OCI-LY3 (cell line): ENCODE data around the gene KCNG4.

Experiments
- H2AFZ ChIP-seq: fragments of 200-600, 300-600 bp; shearing (Covaris generic); 2 replicates; pipeline ENCODE4 v1.6.0; 2014; ENCODE audit warnings: antibody characterized with exemption, low read depth, low read length
- H3K27ac ChIP-seq: fragments of 200-600, 300-600 bp; sonication (generic); 2 replicates; pipeline ENCODE4 v1.5.1; 2014; ENCODE audit warnings: mild to moderate bottlenecking, low read length, moderate library complexity, mixed read lengths
- H3K27me3 ChIP-seq: fragments of 200-600, 300-600 bp; sonication (generic); 2 replicates; pipeline ENCODE4 v1.6.1; 2014; ENCODE audit warnings: low read depth, low read length, mixed read lengths
- H3K36me3 ChIP-seq: fragments of 200-600, 300-600 bp; sonication (generic); replicated peaks from 2 replicates; pipeline ENCODE3; 2014; ENCODE audit warnings: low read depth, low read length, mixed read lengths
- H3K4me1 ChIP-seq: fragments of 300-600, 200-600 bp; sonication (generic); 2 replicates; pipeline ENCODE4 v1.6.1; 2014; ENCODE audit warnings: low read length, mixed read lengths
- H3K4me2 ChIP-seq: fragments of 200-600, 300-600 bp; sonication (generic); 2 replicates; pipeline ENCODE4 v1.6.1; 2014; ENCODE audit warnings: low read length, mixed read lengths
- H3K4me3 ChIP-seq: fragments of 300-600, 200-600 bp; sonication (generic); 2 replicates; pipeline ENCODE4 v1.5.1; 2014; ENCODE audit warnings: antibody characterized with exemption, mild to moderate bottlenecking, low read length, moderate library complexity
- H3K79me2 ChIP-seq: fragments of 300-600, 200-600 bp; shearing (Covaris generic); 2 replicates; pipeline ENCODE4 v1.6.1; 2014; ENCODE audit warnings: mild to moderate bottlenecking, low read length, mixed read lengths
- H3K9ac ChIP-seq: fragments of 300-600, 200-600 bp; shearing (Covaris generic); 2 replicates; pipeline ENCODE4 v1.6.0; 2014; ENCODE audit warnings: mild to moderate bottlenecking, low read length, moderate library complexity
- H3K9me3 ChIP-seq: fragments of 200-600, 300-600 bp; shearing (Covaris generic); 2 replicates; pipeline ENCODE4 v1.6.1; 2014; ENCODE audit warnings: low read length, mixed read lengths; ENCODE audit not compliant: insufficient read depth
- H4K20me1 ChIP-seq: fragments of 200-600, 300-600 bp; sonication (generic); 2 replicates; pipeline ENCODE4 v1.6.1; 2016; ENCODE audit warnings: low read length, mixed read lengths; ENCODE audit not compliant: insufficient read depth
- EZH2phosphoT487 ChIP-seq: fragments of 200-600 bp; shearing (Covaris generic); IDR thresholded peaks from 2 replicates; pipeline ENCODE4 v1.6.1; 2018; ENCODE audit warnings: antibody characterized with exemption, mixed run types, low read depth
- TF ChIP-seq, protein P1 (sequence below): fragments of 200-600, 300-600 bp; sonication (generic); IDR thresholded peaks from 2 replicates; pipeline ENCODE4 v1.5.1; 2014; ENCODE audit warnings: antibody characterized with exemption, low read length, low read depth

Gene KCNG4

DNA sequence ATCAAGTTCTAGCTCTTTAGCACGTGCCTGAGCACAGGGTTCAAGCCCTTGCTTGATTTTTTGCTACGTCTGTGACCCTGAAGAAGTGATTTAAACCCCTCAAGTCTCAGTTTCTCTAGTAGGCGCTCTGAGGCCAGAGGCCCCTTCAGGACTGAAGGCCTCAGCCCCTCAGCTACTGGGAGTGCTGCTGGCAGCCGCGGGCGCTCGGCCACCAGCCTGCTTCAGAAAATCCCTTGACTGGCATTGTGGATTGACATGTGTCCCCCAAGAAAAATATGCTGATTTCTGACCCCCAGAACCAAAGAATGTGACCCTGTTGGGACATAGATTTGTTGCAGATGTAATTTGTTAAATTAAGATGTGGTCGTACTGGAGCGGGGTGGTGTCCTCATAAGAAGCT, 34.7 kb upstream of the KCNG4 start:
- Histone ChIP-seq H3K27ac (no peak overlapping the region), H2AFZ (no peak overlapping the region), H3K79me2 (no peaks in the 10 kb centered on the region), H3K9me3 (no peaks in the 10 kb centered on the region), H3K9ac (no peak overlapping the region), H3K4me3 (no peak overlapping the region), H3K4me1 (no peaks in the 10 kb centered on the region), H3K36me3 (no peaks in the 10 kb centered on the region), H3K4me2 (no peak overlapping the region), H3K27me3 (peaks cover 42% of the 10 kb centered on the region), H4K20me1 (no peaks in the 10 kb centered on the region)
- TF ChIP-seq EZH2phosphoT487: no peak
- TF ChIP-seq, protein P1, sequence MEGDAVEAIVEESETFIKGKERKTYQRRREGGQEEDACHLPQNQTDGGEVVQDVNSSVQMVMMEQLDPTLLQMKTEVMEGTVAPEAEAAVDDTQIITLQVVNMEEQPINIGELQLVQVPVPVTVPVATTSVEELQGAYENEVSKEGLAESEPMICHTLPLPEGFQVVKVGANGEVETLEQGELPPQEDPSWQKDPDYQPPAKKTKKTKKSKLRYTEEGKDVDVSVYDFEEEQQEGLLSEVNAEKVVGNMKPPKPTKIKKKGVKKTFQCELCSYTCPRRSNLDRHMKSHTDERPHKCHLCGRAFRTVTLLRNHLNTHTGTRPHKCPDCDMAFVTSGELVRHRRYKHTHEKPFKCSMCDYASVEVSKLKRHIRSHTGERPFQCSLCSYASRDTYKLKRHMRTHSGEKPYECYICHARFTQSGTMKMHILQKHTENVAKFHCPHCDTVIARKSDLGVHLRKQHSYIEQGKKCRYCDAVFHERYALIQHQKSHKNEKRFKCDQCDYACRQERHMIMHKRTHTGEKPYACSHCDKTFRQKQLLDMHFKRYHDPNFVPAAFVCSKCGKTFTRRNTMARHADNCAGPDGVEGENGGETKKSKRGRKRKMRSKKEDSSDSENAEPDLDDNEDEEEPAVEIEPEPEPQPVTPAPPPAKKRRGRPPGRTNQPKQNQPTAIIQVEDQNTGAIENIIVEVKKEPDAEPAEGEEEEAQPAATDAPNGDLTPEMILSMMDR: no peak

DNA sequence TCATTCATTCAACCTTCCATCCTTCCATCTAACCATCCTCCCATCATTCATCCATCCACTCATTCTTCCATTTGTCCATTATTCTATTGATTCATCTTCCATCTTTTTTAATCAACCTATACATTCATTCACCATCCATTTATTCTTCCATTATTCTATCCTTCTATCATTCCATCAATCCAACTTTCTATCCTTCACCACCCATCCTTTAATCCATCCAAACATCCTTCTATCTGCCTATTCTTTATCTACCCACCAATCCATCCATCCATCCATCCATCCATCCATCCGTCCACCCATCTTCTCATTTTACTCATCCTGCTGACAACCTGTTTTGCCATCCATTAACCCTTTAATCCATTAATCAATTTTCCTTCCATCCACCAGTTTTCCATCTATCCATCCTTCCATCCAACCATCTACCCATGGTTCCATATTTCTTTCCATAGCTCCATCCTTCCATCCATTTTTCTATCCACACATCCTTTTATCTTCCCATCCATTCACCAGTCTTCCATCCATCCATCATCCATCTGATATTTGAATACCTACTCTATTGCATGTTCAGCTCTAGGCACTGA, 33.0 kb upstream of the KCNG4 start:
- Histone ChIP-seq H3K79me2 (no peaks in the 10 kb centered on the region), H4K20me1 (no peaks in the 10 kb centered on the region), H3K4me3 (no peak overlapping the region), H3K36me3 (no peaks in the 10 kb centered on the region), H3K4me2 (no peak overlapping the region), H3K27ac (no peak overlapping the region), H2AFZ (no peak overlapping the region), H3K27me3 (peaks cover 42% of the 10 kb centered on the region), H3K9ac (no peak overlapping the region), H3K9me3 (no peaks in the 10 kb centered on the region), H3K4me1 (no peaks in the 10 kb centered on the region)
- TF ChIP-seq EZH2phosphoT487: no peak
- TF ChIP-seq, protein P1: no peak

DNA sequence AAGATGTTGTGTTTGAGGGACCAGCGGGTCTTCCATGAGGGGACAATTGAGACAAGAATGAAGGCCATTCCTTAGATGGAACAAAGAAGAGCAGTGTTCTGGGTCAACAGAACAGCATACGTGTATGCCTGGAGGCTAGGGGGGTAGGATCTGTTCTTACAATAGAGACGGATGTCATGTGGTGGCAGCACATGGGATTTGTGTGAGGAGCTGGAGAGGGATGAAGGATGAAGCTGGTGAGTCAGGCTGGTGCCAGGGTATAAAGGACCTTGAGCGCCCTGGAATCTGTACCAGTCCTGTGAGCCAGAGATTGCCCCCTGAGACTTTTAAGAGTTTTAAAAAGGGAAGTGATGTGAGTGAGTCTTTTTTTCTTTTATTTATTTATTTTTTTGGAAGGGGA, 32.1 kb upstream of the KCNG4 start:
- TF ChIP-seq EZH2phosphoT487: no peak
- TF ChIP-seq, protein P1: no peak
- Histone ChIP-seq H3K4me3 (no peak overlapping the region), H2AFZ (no peak overlapping the region), H3K27me3 (peaks cover 42% of the 10 kb centered on the region), H3K9me3 (no peaks in the 10 kb centered on the region), H4K20me1 (no peaks in the 10 kb centered on the region), H3K36me3 (no peaks in the 10 kb centered on the region), H3K9ac (no peak overlapping the region), H3K79me2 (no peaks in the 10 kb centered on the region), H3K4me2 (no peak overlapping the region), H3K4me1 (no peaks in the 10 kb centered on the region), H3K27ac (no peak overlapping the region)

DNA sequence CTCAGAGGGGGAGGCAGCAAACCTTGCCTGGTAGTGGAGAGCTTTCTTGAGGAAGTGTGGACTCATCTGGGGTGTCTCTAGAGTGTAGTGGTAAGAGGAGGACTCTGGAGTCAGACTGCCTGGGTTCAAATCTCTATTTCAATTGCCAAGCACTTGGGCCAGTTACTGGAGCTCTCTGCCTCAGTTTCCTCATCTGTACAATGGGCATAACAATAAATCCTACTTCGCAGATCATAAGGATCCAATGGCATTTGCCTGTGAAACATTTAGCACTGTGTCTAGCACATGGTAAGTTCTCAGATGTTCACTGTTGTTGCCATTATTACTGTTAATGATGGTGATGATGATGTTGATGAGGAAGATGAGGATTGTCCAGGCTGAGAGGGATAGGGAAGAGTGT, 31.2 kb upstream of the KCNG4 start:
- Histone ChIP-seq H3K36me3 (no peaks in the 10 kb centered on the region), H4K20me1 (no peaks in the 10 kb centered on the region), H3K4me1 (no peaks in the 10 kb centered on the region), H3K27me3 (peaks cover 39% of the 10 kb centered on the region), H3K4me3 (no peak overlapping the region), H3K9me3 (no peaks in the 10 kb centered on the region), H3K27ac (no peak overlapping the region), H3K79me2 (no peaks in the 10 kb centered on the region), H2AFZ (no peak overlapping the region), H3K4me2 (no peak overlapping the region), H3K9ac (no peak overlapping the region)
- no peak for TF ChIP-seq EZH2phosphoT487

DNA sequence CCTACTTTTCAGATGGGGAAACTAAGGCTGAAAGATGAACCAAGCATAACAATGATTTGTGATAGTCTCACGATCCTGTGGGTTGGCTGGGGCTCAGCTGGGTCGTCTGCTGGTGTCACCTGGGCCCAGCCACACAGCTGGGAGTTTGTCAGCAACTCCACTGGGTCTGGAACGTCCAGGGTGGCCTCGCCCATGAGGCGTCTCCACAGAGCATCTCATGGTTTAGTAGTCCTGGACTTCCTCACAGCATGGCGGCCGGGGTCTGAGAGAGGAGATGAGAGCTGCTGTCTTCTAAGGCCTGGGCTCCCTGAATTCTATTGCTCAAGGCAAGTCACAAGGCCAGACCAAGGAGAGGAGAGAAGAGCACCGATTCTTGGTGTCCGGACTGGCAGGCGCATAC, 30.7 kb upstream of the KCNG4 start:
- Histone ChIP-seq H3K4me2 (no peak overlapping the region), H3K9ac (no peak overlapping the region), H3K79me2 (no peaks in the 10 kb centered on the region), H3K27ac (no peak overlapping the region), H4K20me1 (no peaks in the 10 kb centered on the region), H3K9me3 (no peaks in the 10 kb centered on the region), H3K36me3 (no peaks in the 10 kb centered on the region), H2AFZ (no peak overlapping the region), H3K4me3 (no peak overlapping the region), H3K4me1 (no peaks in the 10 kb centered on the region), H3K27me3 (peaks cover 34% of the 10 kb centered on the region)
- TF ChIP-seq EZH2phosphoT487: no peak
- TF ChIP-seq, protein P1: no peak
